Measurements from ENCODE around the gene CELSR3.

Gene CELSR3

DNA sequence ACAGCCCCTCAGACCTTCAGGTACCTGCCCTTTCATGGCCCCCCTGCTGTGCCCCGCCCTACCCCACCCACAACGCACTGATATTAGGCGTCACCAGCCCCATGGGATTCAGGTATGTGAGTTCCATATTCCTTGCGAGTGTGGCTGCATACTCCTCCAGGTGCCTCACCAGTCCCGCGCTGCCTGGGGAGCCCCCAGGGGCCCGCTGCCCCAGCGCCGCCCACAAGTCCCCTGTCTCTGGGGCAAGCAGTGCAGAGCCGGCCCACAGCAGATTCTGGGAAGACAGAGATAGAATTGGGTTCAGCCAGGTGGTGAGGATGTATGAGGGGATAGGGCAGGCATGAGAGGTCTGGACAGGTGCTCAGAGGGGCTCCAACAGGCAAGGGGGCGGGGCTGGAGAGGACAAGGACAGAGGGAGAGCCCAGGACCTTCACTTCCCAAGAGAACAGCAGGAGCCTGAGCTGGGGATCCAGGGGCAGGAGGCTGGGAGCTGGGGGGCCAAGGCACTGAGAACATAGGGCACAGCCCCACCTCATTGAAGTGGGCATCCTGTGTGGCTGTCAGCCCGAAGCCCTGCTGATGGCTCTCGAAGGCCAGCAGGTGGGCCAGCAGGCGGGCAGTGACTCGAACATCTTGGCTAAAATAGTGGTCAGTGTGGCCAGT is 14.4 kb downstream of the CELSR3 start:
- no peaks in the 10 kb centered on the region for H3K4me1 ChIP-seq (ENCODE audit: control insufficient read depth, insufficient read depth, low read length, poor library complexity, severe bottlenecking)
- H3K36me3 ChIP-seq (ENCODE audit: control insufficient read depth, insufficient read depth, low read length): no peaks in the 10 kb centered on the region
- no peak overlapping the region for H3K27ac ChIP-seq (ENCODE audit: insufficient read depth, low read length, poor library complexity, severe bottlenecking)
- H3K9me3 ChIP-seq (ENCODE audit: control insufficient read depth, low read length): no peaks in the 10 kb centered on the region
- no peak for DNase-seq
- H3K27me3 ChIP-seq (replicated peaks; ENCODE audit: control insufficient read depth, insufficient read depth, low read length, poor library complexity, severe bottlenecking): no peaks in the 10 kb centered on the region
- H3K4me3 ChIP-seq (ENCODE audit: insufficient read depth, low read depth, low read length, poor library complexity, severe bottlenecking): no peak overlapping the region

DNA sequence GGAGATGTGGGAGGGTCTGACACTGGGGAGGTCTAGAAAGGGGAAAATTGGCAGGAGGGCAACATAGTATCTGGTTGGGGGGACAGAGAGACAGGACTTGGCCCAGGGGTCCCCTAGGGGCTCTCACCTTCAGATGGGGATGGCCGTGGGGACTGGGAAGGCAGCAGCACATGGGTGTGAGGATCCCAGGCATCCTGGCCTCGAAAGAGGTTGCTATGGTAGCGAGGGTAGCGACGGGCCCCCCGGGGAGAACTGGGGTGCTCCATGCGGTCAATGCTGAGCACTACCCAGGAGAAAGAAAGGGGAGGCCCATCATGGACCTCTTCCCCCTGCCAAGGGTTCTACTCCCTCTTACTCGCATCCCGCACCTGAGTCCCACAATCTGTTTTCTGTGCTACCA is 15.0 kb downstream of the CELSR3 start:
- Histone ChIP-seq H3K36me3 (ENCODE audit: control insufficient read depth, insufficient read depth, low read length) (no peaks in the 10 kb centered on the region), H3K9me3 (ENCODE audit: control insufficient read depth, low read length) (no peaks in the 10 kb centered on the region), H3K27ac (ENCODE audit: insufficient read depth, low read length, poor library complexity, severe bottlenecking) (no peak overlapping the region), H3K4me3 (ENCODE audit: insufficient read depth, low read depth, low read length, poor library complexity, severe bottlenecking) (no peak overlapping the region), H3K4me1 (ENCODE audit: control insufficient read depth, insufficient read depth, low read length, poor library complexity, severe bottlenecking) (no peaks in the 10 kb centered on the region), H3K27me3 (replicated peaks; ENCODE audit: control insufficient read depth, insufficient read depth, low read length, poor library complexity, severe bottlenecking) (no peaks in the 10 kb centered on the region)
- no peak for DNase-seq

GRCh38 chr3:48644898-48645760 is 17.6 kb downstream of the CELSR3 start:
- Histone ChIP-seq H3K36me3 (ENCODE audit: control insufficient read depth, insufficient read depth, low read length) (no peaks in the 10 kb centered on the region), H3K4me3 (ENCODE audit: insufficient read depth, low read depth, low read length, poor library complexity, severe bottlenecking) (no peak overlapping the region), H3K9me3 (ENCODE audit: control insufficient read depth, low read length) (no peaks in the 10 kb centered on the region), H3K27me3 (replicated peaks; ENCODE audit: control insufficient read depth, insufficient read depth, low read length, poor library complexity, severe bottlenecking) (no peaks in the 10 kb centered on the region), H3K4me1 (ENCODE audit: control insufficient read depth, insufficient read depth, low read length, poor library complexity, severe bottlenecking) (no peaks in the 10 kb centered on the region), H3K27ac (ENCODE audit: insufficient read depth, low read length, poor library complexity, severe bottlenecking) (no peak overlapping the region)
- no peak for DNase-seq

GRCh38 chr3:48642605-48643004 is 20.1 kb downstream of the CELSR3 start:
- Histone ChIP-seq H3K4me3 (ENCODE audit: insufficient read depth, low read depth, low read length, poor library complexity, severe bottlenecking) (no peak overlapping the region), H3K9me3 (ENCODE audit: control insufficient read depth, low read length) (no peaks in the 10 kb centered on the region), H3K4me1 (ENCODE audit: control insufficient read depth, insufficient read depth, low read length, poor library complexity, severe bottlenecking) (no peaks in the 10 kb centered on the region), H3K27ac (ENCODE audit: insufficient read depth, low read length, poor library complexity, severe bottlenecking) (no peak overlapping the region), H3K36me3 (ENCODE audit: control insufficient read depth, insufficient read depth, low read length) (no peaks in the 10 kb centered on the region), H3K27me3 (replicated peaks; ENCODE audit: control insufficient read depth, insufficient read depth, low read length, poor library complexity, severe bottlenecking) (no peaks in the 10 kb centered on the region)
- no peak for DNase-seq

GRCh38 chr3:48641396-48641795 is 21.3 kb downstream of the CELSR3 start:
- no peak overlapping the region for H3K4me3 ChIP-seq (ENCODE audit: insufficient read depth, low read depth, low read length, poor library complexity, severe bottlenecking)
- no peaks in the 10 kb centered on the region for H3K9me3 ChIP-seq (ENCODE audit: control insufficient read depth, low read length)
- H3K27ac ChIP-seq (ENCODE audit: insufficient read depth, low read length, poor library complexity, severe bottlenecking): no peak overlapping the region
- no peaks in the 10 kb centered on the region for H3K4me1 ChIP-seq (ENCODE audit: control insufficient read depth, insufficient read depth, low read length, poor library complexity, severe bottlenecking)
- H3K27me3 ChIP-seq (replicated peaks; ENCODE audit: control insufficient read depth, insufficient read depth, low read length, poor library complexity, severe bottlenecking): no peaks in the 10 kb centered on the region
- no peaks in the 10 kb centered on the region for H3K36me3 ChIP-seq (ENCODE audit: control insufficient read depth, insufficient read depth, low read length)
- DNase-seq: no peak

GRCh38 chr3:48639944-48640606 is 22.6 kb downstream of the CELSR3 start:
- Histone ChIP-seq H3K27me3 (replicated peaks; ENCODE audit: control insufficient read depth, insufficient read depth, low read length, poor library complexity, severe bottlenecking) (no peaks in the 10 kb centered on the region), H3K27ac (ENCODE audit: insufficient read depth, low read length, poor library complexity, severe bottlenecking) (no peak overlapping the region), H3K4me1 (ENCODE audit: control insufficient read depth, insufficient read depth, low read length, poor library complexity, severe bottlenecking) (peaks cover 7% of the 10 kb centered on the region), H3K36me3 (ENCODE audit: control insufficient read depth, insufficient read depth, low read length) (no peaks in the 10 kb centered on the region), H3K9me3 (ENCODE audit: control insufficient read depth, low read length) (no peaks in the 10 kb centered on the region), H3K4me3 (ENCODE audit: insufficient read depth, low read depth, low read length, poor library complexity, severe bottlenecking) (no peak overlapping the region)
- no peak for DNase-seq

- no peaks in the 10 kb centered on the region for H3K27me3 ChIP-seq (replicated peaks; ENCODE audit: control insufficient read depth, insufficient read depth, low read length, poor library complexity, severe bottlenecking)
- no peaks in the 10 kb centered on the region for H3K36me3 ChIP-seq (ENCODE audit: control insufficient read depth, insufficient read depth, low read length)
- DNase-seq: no peak
- H3K27ac ChIP-seq (ENCODE audit: insufficient read depth, low read length, poor library complexity, severe bottlenecking): no peak overlapping the region
- H3K4me3 ChIP-seq (ENCODE audit: insufficient read depth, low read depth, low read length, poor library complexity, severe bottlenecking): no peak overlapping the region
- H3K4me1 ChIP-seq (ENCODE audit: control insufficient read depth, insufficient read depth, low read length, poor library complexity, severe bottlenecking): peaks cover 7% of the 10 kb centered on the region
- no peaks in the 10 kb centered on the region for H3K9me3 ChIP-seq (ENCODE audit: control insufficient read depth, low read length)
These were observed 25.4 kb downstream of the CELSR3 start for GRCh38 chr3:48637305-48637704.

DNA sequence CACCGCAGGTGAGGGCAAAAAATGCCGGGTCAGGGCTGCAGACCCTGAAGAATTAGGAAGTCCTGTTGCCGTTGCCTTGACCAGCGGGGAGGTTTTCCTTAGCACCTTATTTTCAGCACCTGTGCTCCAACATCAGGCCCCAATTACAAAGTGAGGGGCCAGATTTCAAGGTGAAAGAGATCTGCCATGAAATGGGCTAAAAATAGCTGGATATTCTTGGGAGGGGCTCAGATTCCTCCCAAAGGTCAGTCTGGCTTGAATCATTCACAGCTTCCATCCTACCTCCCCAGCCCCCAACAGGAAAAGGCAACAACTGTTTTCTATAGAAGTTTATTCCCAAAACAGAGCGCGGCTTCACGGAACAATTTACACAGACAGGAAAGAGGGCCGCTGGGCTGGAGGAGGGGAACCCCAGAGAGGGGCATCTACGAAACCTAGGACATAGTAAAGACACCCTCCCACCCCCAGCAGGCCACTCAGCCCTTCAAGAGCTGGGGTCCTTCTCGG is 26.5 kb downstream of the CELSR3 start:
- Histone ChIP-seq H3K4me3 (ENCODE audit: insufficient read depth, low read depth, low read length, poor library complexity, severe bottlenecking) (peak overlapping the region; percentile 84), H3K27ac (ENCODE audit: insufficient read depth, low read length, poor library complexity, severe bottlenecking) (peak overlapping the region; percentile 59), H3K27me3 (replicated peaks; ENCODE audit: control insufficient read depth, insufficient read depth, low read length, poor library complexity, severe bottlenecking) (no peaks in the 10 kb centered on the region), H3K9me3 (ENCODE audit: control insufficient read depth, low read length) (no peaks in the 10 kb centered on the region), H3K4me1 (ENCODE audit: control insufficient read depth, insufficient read depth, low read length, poor library complexity, severe bottlenecking) (peaks cover 7% of the 10 kb centered on the region), H3K36me3 (ENCODE audit: control insufficient read depth, insufficient read depth, low read length) (no peaks in the 10 kb centered on the region)
- no peak for DNase-seq

DNA sequence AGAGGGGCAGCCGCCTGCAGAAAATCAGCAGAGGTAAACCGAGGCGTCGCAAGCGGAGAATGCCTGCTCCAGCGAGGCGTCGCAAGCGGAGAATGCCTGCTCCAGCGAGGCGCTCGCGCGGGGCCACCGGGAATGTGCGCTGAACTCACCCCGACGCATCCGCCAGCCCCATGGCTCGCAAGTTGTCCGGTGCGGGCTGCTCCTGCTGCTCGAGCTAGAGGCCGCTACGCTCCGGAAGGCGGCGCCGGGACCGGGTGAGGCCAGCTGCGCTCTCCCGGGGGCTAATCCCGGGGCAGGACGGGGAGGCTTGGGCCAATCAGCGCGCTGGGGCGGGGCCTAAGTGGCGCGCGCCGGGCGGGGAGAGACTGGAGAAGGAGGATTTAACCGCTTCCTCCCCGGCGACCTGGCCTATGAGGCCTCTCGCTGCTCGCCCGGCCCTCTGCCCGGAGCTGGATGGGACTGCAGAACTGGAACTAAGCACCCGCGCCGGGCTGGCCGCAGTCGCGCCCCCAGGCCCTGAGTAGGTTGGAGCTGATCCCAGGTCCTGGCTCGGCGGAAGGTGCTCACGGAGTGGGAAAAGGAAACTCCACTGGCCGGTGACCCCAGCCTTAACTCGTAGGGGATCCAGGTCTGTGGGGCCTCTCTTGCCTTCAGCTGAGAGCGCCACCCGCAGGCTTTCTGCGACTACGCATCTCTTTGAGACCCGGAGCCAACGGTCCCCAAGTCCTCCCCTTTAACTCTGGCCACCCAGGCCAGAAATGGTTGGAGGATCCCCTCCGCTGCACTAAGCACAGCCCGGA is 27.3 kb downstream of the CELSR3 start, which contains the start of gene SLC26A6:
TSS of gene SLC26A6 (minus strand) at position 240 of the 800 bp plus-strand sequence. CDS start at position 172, 68 bp downstream.
- Histone ChIP-seq H3K36me3 (ENCODE audit: control insufficient read depth, insufficient read depth, low read length) (no peaks in the 10 kb centered on the region), H3K27me3 (replicated peaks; ENCODE audit: control insufficient read depth, insufficient read depth, low read length, poor library complexity, severe bottlenecking) (no peaks in the 10 kb centered on the region), H3K4me3 (ENCODE audit: insufficient read depth, low read depth, low read length, poor library complexity, severe bottlenecking) (peak within 1 kb of the TSS; percentile 84), H3K9me3 (ENCODE audit: control insufficient read depth, low read length) (no peaks in the 10 kb centered on the region), H3K27ac (ENCODE audit: insufficient read depth, low read length, poor library complexity, severe bottlenecking) (peak within 1 kb of the TSS; percentile 59), H3K4me1 (ENCODE audit: control insufficient read depth, insufficient read depth, low read length, poor library complexity, severe bottlenecking) (peaks cover 7% of the 10 kb centered on the region)
- DNase-seq: peak; percentile 83 to 91 (median 88)
